Measurements from ENCODE around the gene ZNF275.

Gene ZNF275

GRCh38 chrX:153396320-153397195 is 62.6 kb downstream of the ZNF275 start:
- no peaks in the 10 kb centered on the region for H3K4me1 Mint-ChIP-seq
- H3K27me3 Mint-ChIP-seq = peaks cover 0 to 11% of the 10 kb centered on the region in 2 donors
- H3K4me3 Mint-ChIP-seq = no peak overlapping the region
- no peaks in the 10 kb centered on the region for H3K9me3 Mint-ChIP-seq
- ATAC-seq (replicated peaks) (no peak), DNase-seq (no peak)
- H3K36me3 Mint-ChIP-seq = no peaks in the 10 kb centered on the region
- no peak overlapping the region for H3K27ac Mint-ChIP-seq

- Mint-ChIP-seq H3K4me3 (no peak overlapping the region), H3K4me1 (no peaks in the 10 kb centered on the region), H3K36me3 (no peaks in the 10 kb centered on the region), H3K27me3 (peaks cover 0 to 11% of the 10 kb centered on the region in 2 donors), H3K9me3 (no peaks in the 10 kb centered on the region), H3K27ac (no peak overlapping the region)
- DNase-seq (no peak), ATAC-seq (replicated peaks) (no peak)
Observed at GRCh38 chrX:153397256-153397960, 63.5 kb downstream of the ZNF275 start.

- ATAC-seq (replicated peaks) (no peak), DNase-seq (no peak)
- Mint-ChIP-seq H3K36me3 (no peaks in the 10 kb centered on the region), H3K4me1 (no peaks in the 10 kb centered on the region), H3K27ac (peak overlapping the region; percentile 17), H3K9me3 (no peaks in the 10 kb centered on the region), H3K4me3 (no peak overlapping the region), H3K27me3 (peaks cover 0 to 11% of the 10 kb centered on the region in 2 donors)
Observed at GRCh38 chrX:153398275-153398960, 64.5 kb downstream of the ZNF275 start.

GRCh38 chrX:153400146-153401132 is 66.5 kb downstream of the ZNF275 start:
- ATAC-seq (replicated peaks) (peak; percentile 49 to 70), DNase-seq (no peak)
- Mint-ChIP-seq H3K36me3 (no peaks in the 10 kb centered on the region), H3K9me3 (no peaks in the 10 kb centered on the region), H3K4me3 (no peak overlapping the region), H3K4me1 (peaks cover 0 to under 1% of the 10 kb centered on the region in 2 donors), H3K27ac (no peak overlapping the region), H3K27me3 (peaks cover 0 to 11% of the 10 kb centered on the region in 2 donors)

- Mint-ChIP-seq H3K9me3 (no peaks in the 10 kb centered on the region), H3K36me3 (no peaks in the 10 kb centered on the region), H3K27ac (no peak within 1 kb of the TSS), H3K4me3 (no peak within 1 kb of the TSS), H3K4me1 (peaks cover 0 to 3% of the 10 kb centered on the region in 2 donors), H3K27me3 (peaks cover 0 to 11% of the 10 kb centered on the region in 2 donors)
- ATAC-seq (replicated peaks) (no peak), DNase-seq (no peak)
Observed at GRCh38 chrX:153401133-153401764, 67.3 kb downstream of the ZNF275 start, which contains the start of gene PNMA6E. TSS of gene PNMA6E (minus strand) at chrX:153401350. CDS start at chrX:153398849, 2,501 bp downstream.
